HepG2 (cell line): ENCODE results near the gene EIF4A3. TPM values are rescaled to one million over a fixed set of nuclear protein-coding genes. Genes with fewer than 3 reads are reported as not detected.

Experiments
- AHR ChIP-seq: IDR thresholded peaks from 2 replicates; pipeline ENCODE4 v1.6.1; 2018; ENCODE audit warnings: missing genetic modification reagents, missing compliant biosample characterization
- CBX2 ChIP-seq, 2 experiments: fragments of 200-600 bp in 1 of 2; sonication (generic); formaldehyde crosslinking in 1 of 2; IDR thresholded peaks; 2 replicates each; pipeline versions ENCODE4 v1.7.0 to v1.8.1; 2018 to 2022; ENCODE audit warnings: low read depth in 2 of 2, low read length in 1 of 2, mild to moderate bottlenecking in 1 of 2, missing genetic modification reagents in 1 of 2
- CREM ChIP-seq, 2 experiments: sonication (generic) in 1 of 2; formaldehyde crosslinking in 1 of 2; IDR thresholded peaks; 2 replicates each; pipeline versions ENCODE4 v1.4.0 to v1.6.1; 2016 to 2020; ENCODE audit warnings: antibody characterized with exemption in 1 of 2, mild to moderate bottlenecking in 1 of 2, missing genetic modification reagents in 1 of 2
- ETV6 ChIP-seq: sonication (generic); formaldehyde crosslinking; conservative IDR thresholded peaks from 2 replicates; pipeline ENCODE4 v1.4.0; 2020; ENCODE audit warnings: missing genetic modification reagents
- FOXM1 ChIP-seq: sonication (generic); formaldehyde crosslinking; IDR thresholded peaks from 2 replicates; pipeline ENCODE4 v1.5.0; 2020; ENCODE audit warnings: missing genetic modification reagents
- GZF1 ChIP-seq: sonication (generic); formaldehyde crosslinking; IDR thresholded peaks from 2 replicates; pipeline ENCODE4 v1.5.1; 2020; ENCODE audit warnings: mild to moderate bottlenecking, missing genetic modification reagents
- HDAC1 ChIP-seq: sonication (generic); formaldehyde crosslinking; IDR thresholded peaks from 2 replicates; pipeline ENCODE4 v1.5.1; 2020; ENCODE audit warnings: mild to moderate bottlenecking, missing genetic modification reagents
- HMG20B ChIP-seq: conservative IDR thresholded peaks from 2 replicates; pipeline ENCODE4 v1.6.1; 2016; ENCODE audit warnings: missing genetic modification reagents, missing compliant biosample characterization
- MTF1 ChIP-seq: sonication (generic); formaldehyde crosslinking; IDR thresholded peaks from 2 replicates; pipeline ENCODE4 v1.5.0; 2020; ENCODE audit warnings: missing genetic modification reagents
- SMARCC2 ChIP-seq: fragments of 450-650 bp; IDR thresholded peaks from 2 replicates; pipeline ENCODE4 v1.6.1; 2017; ENCODE audit warnings: antibody characterized with exemption, mild to moderate bottlenecking
- ZFP36 ChIP-seq: fragments of 150-350 bp; IDR thresholded peaks from 2 replicates; pipeline ENCODE4 v1.6.1; 2018; ENCODE audit warnings: borderline replicate concordance, low read length, low read depth; ENCODE audit not compliant: partially characterized antibody
- ZNF12 ChIP-seq: sonication (generic); formaldehyde crosslinking; IDR thresholded peaks from 2 replicates; pipeline ENCODE4 v1.5.0; 2020; ENCODE audit warnings: missing genetic modification reagents
- ZNF225 ChIP-seq: sonication (generic); formaldehyde crosslinking; IDR thresholded peaks from 2 replicates; pipeline ENCODE4 v1.4.0; 2020; ENCODE audit warnings: mild to moderate bottlenecking, missing genetic modification reagents
- ZNF232 ChIP-seq: sonication (generic); formaldehyde crosslinking; IDR thresholded peaks from 2 replicates; pipeline ENCODE4 v1.4.0; 2020; ENCODE audit warnings: missing genetic modification reagents, borderline replicate concordance
- ZNF282 ChIP-seq: fragments of 450-650 bp; IDR thresholded peaks from 2 replicates; pipeline ENCODE4 v1.6.1; 2018; ENCODE audit not compliant: partially characterized antibody
- ZNF546 ChIP-seq: sonication (generic); formaldehyde crosslinking; conservative IDR thresholded peaks from 2 replicates; pipeline ENCODE4 v1.8.1; 2023; ENCODE audit warnings: mild to moderate bottlenecking, missing genetic modification reagents
- polyA plus RNA-seq, 8 experiments: library from polyadenylated mRNA; depleted of rRNA in 3 of 8; stranded (reverse) in 7 of 8; unstranded in 1 of 8; fragments of >200 nt; fragmentation: Illumina TruSeq in 4 of 8; extraction: Trizol in 4 of 8; gene quantifications; 2 replicates each; pipeline versions ENCODE4 v1.2.1 to v1.2.3, GENCODE V29; 2011 to 2016; ENCODE audit warnings: low read depth in 4 of 8, missing spikeins in 1 of 8, mixed read lengths in 1 of 8; ENCODE audit not compliant: insufficient read depth in 1 of 8
- total RNA-seq, 5 experiments: library from RNA; depleted of rRNA; stranded (reverse); fragments of >200 nt; fragmentation: Illumina TruSeq; extraction: Trizol; gene quantifications; 2 replicates each; pipeline ENCODE4 v1.2.3, GENCODE V29; 2016; ENCODE audit warnings: low read depth in 1 of 5
- TF ChIP-seq, protein P1 (sequence below): sonication (generic); formaldehyde crosslinking; IDR thresholded peaks from 2 replicates; pipeline ENCODE4 v1.4.0; 2020; ENCODE audit warnings: missing genetic modification reagents
- TF ChIP-seq, protein P2 (sequence below): sonication (generic); formaldehyde crosslinking; IDR thresholded peaks from 2 replicates; pipeline ENCODE4 v1.5.1; 2020; ENCODE audit warnings: mild to moderate bottlenecking, moderate library complexity, missing genetic modification reagents
- TF ChIP-seq, protein P3 (sequence below): sonication (generic); formaldehyde crosslinking; IDR thresholded peaks from 2 replicates; pipeline ENCODE4 v1.4.0; 2020; ENCODE audit warnings: mild to moderate bottlenecking, missing genetic modification reagents
- TF ChIP-seq, protein P4 (sequence below): fragments of 450-650 bp; IDR thresholded peaks from 2 replicates; pipeline ENCODE4 v1.6.1; 2017

The EIF4A3 gene
- total and polyA plus RNA-seq, 2 of the 13 experiments (the other 11 are each of a cell fraction or from before 2014, with no cell fraction given): 145 to 187 TPM

DNA sequence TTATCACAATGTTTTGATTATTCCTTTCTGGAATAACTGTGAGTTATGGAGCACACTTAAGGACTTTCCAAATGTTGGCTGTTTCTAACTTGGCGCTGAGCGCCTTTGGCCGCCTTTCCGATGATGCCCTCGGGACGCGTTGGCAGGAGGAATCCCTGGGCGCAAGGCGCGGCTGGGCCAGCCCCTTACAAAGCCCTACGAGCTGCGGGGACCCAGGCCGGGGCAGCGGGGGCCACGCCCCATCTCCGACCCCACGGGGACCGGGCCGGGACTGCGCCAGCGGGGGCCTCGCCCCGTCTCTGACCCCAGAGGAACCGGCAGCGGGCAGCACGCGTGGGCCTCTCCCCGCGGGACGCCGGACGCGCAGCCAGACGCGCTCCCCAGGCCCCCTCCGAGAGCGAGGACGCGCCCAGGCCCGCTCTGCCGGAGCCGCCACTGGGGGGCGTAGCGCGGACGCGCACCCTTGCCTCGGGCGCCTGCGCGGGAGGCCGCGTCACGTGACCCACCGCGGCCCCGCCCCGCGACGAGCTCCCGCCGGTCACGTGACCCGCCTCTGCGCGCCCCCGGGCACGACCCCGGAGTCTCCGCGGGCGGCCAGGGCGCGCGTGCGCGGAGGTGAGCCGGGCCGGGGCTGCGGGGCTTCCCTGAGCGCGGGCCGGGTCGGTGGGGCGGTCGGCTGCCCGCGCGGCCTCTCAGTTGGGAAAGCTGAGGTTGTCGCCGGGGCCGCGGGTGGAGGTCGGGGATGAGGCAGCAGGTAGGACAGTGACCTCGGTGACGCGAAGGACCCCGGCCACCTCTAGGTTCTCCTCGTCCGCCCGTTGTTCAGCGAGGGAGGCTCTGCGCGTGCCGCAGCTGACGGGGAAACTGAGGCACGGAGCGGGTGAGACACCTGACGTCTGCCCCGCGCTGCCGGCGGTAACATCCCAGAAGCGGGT lies 45.6 kb downstream of the EIF4A3 start, which contains the start of gene GAA (continued):
- TF ChIP-seq, protein P1, sequence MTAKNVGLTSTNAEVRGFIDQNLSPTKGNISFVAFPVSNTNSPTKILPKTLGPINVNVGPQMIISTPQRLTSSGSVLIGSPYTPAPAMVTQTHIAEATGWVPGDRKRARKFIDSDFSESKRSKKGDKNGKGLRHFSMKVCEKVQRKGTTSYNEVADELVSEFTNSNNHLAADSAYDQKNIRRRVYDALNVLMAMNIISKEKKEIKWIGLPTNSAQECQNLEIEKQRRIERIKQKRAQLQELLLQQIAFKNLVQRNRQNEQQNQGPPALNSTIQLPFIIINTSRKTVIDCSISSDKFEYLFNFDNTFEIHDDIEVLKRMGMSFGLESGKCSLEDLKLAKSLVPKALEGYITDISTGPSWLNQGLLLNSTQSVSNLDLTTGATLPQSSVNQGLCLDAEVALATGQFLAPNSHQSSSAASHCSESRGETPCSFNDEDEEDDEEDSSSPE (CRISPR knock-in tag): no peak; the same call in 1 of the 2 replicates
- TF ChIP-seq CREM (IDR thresholded peaks at IDR 0.05) (no peak), CREM (CRISPR knock-in tag; IDR thresholded peaks at IDR 0.05) (no peak), ETV6 (CRISPR knock-in tag) (no peak; the same call in none of the 2 replicates), HMG20B (CRISPR knock-in tag) (no peak), SMARCC2 (no peak), ZFP36 (no peak), GZF1 (CRISPR knock-in tag) (peak; percentile 81; the same call in 1 of the 2 replicates), FOXM1 (CRISPR knock-in tag) (no peak), ZNF232 (no peak), AHR (no peak; the same call in 1 of the 2 replicates), ZNF546 (CRISPR knock-in tag) (0 out of 2 replicates have a peak, but pooled peaks have one; percentile 37), HDAC1 (CRISPR knock-in tag) (peak; percentile 67), ZNF225 (CRISPR knock-in tag) (no peak; the same call in 1 of the 2 replicates), ZNF282 (no peak), CBX2 (IDR thresholded peaks at IDR 0.05; ENCODE audit: low read depth, low read length) (no peak), CBX2 (CRISPR knock-in tag; IDR thresholded peaks at IDR 0.05; ENCODE audit: low read depth) (no peak), ZNF12 (no peak), MTF1 (CRISPR knock-in tag) (no peak)
- TF ChIP-seq, protein P2, sequence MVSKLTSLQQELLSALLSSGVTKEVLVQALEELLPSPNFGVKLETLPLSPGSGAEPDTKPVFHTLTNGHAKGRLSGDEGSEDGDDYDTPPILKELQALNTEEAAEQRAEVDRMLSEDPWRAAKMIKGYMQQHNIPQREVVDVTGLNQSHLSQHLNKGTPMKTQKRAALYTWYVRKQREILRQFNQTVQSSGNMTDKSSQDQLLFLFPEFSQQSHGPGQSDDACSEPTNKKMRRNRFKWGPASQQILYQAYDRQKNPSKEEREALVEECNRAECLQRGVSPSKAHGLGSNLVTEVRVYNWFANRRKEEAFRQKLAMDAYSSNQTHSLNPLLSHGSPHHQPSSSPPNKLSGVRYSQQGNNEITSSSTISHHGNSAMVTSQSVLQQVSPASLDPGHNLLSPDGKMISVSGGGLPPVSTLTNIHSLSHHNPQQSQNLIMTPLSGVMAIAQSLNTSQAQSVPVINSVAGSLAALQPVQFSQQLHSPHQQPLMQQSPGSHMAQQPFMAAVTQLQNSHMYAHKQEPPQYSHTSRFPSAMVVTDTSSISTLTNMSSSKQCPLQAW (CRISPR knock-in tag): no peak
- TF ChIP-seq, protein P3, sequence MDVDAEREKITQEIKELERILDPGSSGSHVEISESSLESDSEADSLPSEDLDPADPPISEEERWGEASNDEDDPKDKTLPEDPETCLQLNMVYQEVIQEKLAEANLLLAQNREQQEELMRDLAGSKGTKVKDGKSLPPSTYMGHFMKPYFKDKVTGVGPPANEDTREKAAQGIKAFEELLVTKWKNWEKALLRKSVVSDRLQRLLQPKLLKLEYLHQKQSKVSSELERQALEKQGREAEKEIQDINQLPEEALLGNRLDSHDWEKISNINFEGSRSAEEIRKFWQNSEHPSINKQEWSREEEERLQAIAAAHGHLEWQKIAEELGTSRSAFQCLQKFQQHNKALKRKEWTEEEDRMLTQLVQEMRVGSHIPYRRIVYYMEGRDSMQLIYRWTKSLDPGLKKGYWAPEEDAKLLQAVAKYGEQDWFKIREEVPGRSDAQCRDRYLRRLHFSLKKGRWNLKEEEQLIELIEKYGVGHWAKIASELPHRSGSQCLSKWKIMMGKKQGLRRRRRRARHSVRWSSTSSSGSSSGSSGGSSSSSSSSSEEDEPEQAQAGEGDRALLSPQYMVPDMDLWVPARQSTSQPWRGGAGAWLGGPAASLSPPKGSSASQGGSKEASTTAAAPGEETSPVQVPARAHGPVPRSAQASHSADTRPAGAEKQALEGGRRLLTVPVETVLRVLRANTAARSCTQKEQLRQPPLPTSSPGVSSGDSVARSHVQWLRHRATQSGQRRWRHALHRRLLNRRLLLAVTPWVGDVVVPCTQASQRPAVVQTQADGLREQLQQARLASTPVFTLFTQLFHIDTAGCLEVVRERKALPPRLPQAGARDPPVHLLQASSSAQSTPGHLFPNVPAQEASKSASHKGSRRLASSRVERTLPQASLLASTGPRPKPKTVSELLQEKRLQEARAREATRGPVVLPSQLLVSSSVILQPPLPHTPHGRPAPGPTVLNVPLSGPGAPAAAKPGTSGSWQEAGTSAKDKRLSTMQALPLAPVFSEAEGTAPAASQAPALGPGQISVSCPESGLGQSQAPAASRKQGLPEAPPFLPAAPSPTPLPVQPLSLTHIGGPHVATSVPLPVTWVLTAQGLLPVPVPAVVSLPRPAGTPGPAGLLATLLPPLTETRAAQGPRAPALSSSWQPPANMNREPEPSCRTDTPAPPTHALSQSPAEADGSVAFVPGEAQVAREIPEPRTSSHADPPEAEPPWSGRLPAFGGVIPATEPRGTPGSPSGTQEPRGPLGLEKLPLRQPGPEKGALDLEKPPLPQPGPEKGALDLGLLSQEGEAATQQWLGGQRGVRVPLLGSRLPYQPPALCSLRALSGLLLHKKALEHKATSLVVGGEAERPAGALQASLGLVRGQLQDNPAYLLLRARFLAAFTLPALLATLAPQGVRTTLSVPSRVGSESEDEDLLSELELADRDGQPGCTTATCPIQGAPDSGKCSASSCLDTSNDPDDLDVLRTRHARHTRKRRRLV (CRISPR knock-in tag): no peak
- TF ChIP-seq, protein P4, sequence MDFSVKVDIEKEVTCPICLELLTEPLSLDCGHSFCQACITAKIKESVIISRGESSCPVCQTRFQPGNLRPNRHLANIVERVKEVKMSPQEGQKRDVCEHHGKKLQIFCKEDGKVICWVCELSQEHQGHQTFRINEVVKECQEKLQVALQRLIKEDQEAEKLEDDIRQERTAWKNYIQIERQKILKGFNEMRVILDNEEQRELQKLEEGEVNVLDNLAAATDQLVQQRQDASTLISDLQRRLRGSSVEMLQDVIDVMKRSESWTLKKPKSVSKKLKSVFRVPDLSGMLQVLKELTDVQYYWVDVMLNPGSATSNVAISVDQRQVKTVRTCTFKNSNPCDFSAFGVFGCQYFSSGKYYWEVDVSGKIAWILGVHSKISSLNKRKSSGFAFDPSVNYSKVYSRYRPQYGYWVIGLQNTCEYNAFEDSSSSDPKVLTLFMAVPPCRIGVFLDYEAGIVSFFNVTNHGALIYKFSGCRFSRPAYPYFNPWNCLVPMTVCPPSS: no peak
